NCI-H748 (cell line): ENCODE data around the gene DISP2.

ENCODE experiments used
- DNase-seq: peaks from one replicate; lab custom pipeline; 2025; ENCODE audit not compliant: unreplicated experiment; lab: John Stamatoyannopoulos, UW

Gene DISP2

GRCh38 chr15:40357723-40358470 is at the start of gene DISP2:
DISP2 (plus strand) TSS chr15:40358219; CDS start chr15:40358322, 103 bp downstream.
- DNase-seq = peak; percentile 84

- DNase-seq = no peak
Measured at GRCh38 chr15:40309344-40309862, 48.6 kb upstream of the DISP2 start.

- peak; percentile 17 for DNase-seq
Measured at GRCh38 chr15:40310001-40310959, 47.7 kb upstream of the DISP2 start.

GRCh38 chr15:40310993-40311392 is 47.0 kb upstream of the DISP2 start:
- DNase-seq = no peak

GRCh38 chr15:40312370-40313158 is 45.5 kb upstream of the DISP2 start:
- DNase-seq = no peak

- DNase-seq = peak; percentile 73
Measured at GRCh38 chr15:40313531-40314398, 44.3 kb upstream of the DISP2 start.

- DNase-seq = no peak
Measured at GRCh38 chr15:40314723-40315276, 43.2 kb upstream of the DISP2 start.

GRCh38 chr15:40316931-40317330 is 41.1 kb upstream of the DISP2 start:
- DNase-seq = no peak

GRCh38 chr15:40317580-40317979 is 40.4 kb upstream of the DISP2 start:
- DNase-seq = no peak

- DNase-seq = no peak
Measured at GRCh38 chr15:40320409-40320808, 37.6 kb upstream of the DISP2 start.

GRCh38 chr15:40320931-40321371 is 37.1 kb upstream of the DISP2 start:
- peak; percentile 76 for DNase-seq

- peak; percentile 14 for DNase-seq
Measured at GRCh38 chr15:40322531-40323238, 35.3 kb upstream of the DISP2 start.

- DNase-seq = peak; percentile 92
Measured at GRCh38 chr15:40323239-40323952, 34.6 kb upstream of the DISP2 start, which contains the start of gene INAFM2. INAFM2 (plus strand) TSS chr15:40323692; CDS start chr15:40324056, 364 bp downstream.

GRCh38 chr15:40323953-40324937 is 33.8 kb upstream of the DISP2 start:
- DNase-seq = peak; percentile 33

- no peak for DNase-seq
Measured at GRCh38 chr15:40325188-40325587, 32.8 kb upstream of the DISP2 start.

- DNase-seq = no peak
Measured at GRCh38 chr15:40325700-40326099, 32.3 kb upstream of the DISP2 start.

- DNase-seq = no peak
Measured at GRCh38 chr15:40327457-40327856, 30.6 kb upstream of the DISP2 start.
